Measurements from ENCODE around the gene CACFD1.

CACFD1 gene

DNA sequence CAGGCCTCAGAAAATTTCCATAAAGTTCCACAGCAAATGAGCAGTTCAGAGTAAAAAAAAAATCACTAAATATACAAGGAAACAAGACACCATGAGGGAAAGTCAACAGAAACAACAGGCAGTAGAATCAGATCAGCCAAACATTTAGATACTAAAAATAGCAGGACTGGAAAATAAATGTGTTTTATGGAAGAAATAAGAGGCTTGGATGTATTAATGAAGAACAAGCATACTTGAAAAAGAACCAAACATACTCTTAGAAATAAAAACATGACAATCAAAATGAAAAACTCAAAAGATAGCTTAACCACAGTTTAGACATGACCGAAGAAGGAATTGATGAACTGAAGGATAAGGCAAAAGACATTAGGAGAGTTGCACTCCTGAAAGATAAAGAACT lies 42.3 kb downstream of the CACFD1 start:
- H3K9me3 ChIP-seq (ENCODE audit: insufficient read depth, low read length, severe bottlenecking): no peaks in the 10 kb centered on the region
- TF ChIP-seq EZH2 (IDR thresholded peaks at IDR 0.05; ENCODE audit: borderline replicate concordance, low read depth, low read length, severe bottlenecking): no peak
- TF ChIP-seq, protein P1, sequence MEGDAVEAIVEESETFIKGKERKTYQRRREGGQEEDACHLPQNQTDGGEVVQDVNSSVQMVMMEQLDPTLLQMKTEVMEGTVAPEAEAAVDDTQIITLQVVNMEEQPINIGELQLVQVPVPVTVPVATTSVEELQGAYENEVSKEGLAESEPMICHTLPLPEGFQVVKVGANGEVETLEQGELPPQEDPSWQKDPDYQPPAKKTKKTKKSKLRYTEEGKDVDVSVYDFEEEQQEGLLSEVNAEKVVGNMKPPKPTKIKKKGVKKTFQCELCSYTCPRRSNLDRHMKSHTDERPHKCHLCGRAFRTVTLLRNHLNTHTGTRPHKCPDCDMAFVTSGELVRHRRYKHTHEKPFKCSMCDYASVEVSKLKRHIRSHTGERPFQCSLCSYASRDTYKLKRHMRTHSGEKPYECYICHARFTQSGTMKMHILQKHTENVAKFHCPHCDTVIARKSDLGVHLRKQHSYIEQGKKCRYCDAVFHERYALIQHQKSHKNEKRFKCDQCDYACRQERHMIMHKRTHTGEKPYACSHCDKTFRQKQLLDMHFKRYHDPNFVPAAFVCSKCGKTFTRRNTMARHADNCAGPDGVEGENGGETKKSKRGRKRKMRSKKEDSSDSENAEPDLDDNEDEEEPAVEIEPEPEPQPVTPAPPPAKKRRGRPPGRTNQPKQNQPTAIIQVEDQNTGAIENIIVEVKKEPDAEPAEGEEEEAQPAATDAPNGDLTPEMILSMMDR (IDR thresholded peaks at IDR 0.05; ENCODE audit: borderline replicate concordance, extremely low read depth, low read length, poor library complexity, severe bottlenecking): no peak
- no peaks in the 10 kb centered on the region for H3K4me1 ChIP-seq (ENCODE audit: insufficient read depth, low read length)
- no peak overlapping the region for H3K4me2 ChIP-seq (ENCODE audit: insufficient read depth, low read length)
- H3K4me3 ChIP-seq (ENCODE audit: low read depth in 1 of 2, low read length in 2 of 2): no peak overlapping the region
- ATAC-seq (ENCODE audit: insufficient read depth, low read depth) (no peak), DNase-seq (no peak)
- no peaks in the 10 kb centered on the region for H3K79me2 ChIP-seq (ENCODE audit: insufficient read depth, low read length)
- no peaks in the 10 kb centered on the region for H3K36me3 ChIP-seq (ENCODE audit: insufficient read depth, low read length)
- H4K20me1 ChIP-seq (ENCODE audit: insufficient read depth, low read length): no peaks in the 10 kb centered on the region
- H3K9ac ChIP-seq (ENCODE audit: low read depth, low read length): no peak overlapping the region
- no peak overlapping the region for H2AFZ ChIP-seq (ENCODE audit: low read depth, low read length)
- H3K27me3 ChIP-seq (ENCODE audit: insufficient read depth, low read length, poor library complexity): no peaks in the 10 kb centered on the region
- no peak overlapping the region for H3K27ac ChIP-seq (ENCODE audit: low read length)

DNA sequence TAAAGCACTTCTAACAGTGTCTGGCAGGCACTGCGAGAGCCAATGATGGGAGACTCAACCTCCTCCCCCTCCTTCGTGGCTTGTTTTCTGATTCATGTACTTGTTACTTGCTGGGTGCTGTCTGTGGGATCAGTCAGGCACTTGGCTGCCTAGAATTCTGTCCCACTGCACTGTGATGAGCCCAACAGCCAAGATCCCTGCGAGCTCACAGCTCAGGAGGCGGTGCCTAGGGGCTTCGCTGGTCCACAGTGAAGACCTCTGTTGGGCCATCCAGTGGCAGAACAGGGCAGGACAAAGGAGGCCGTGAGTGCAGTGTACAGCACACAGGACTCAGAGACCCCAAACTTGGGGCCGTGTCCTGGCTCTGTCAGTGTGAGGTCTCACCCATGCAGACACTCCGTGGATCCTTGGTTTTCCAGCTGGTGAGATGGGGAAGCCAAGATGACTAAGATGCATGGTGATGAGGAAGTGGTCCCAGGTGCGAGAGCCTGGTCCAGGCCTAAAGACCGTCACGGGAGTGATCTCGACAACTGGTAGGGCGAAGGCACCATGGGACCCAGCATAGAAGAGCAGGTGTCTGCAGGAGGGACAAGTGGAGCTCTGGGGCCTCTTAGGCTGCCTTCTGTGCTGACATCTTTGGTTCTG lies 45.5 kb downstream of the CACFD1 start:
- no peak overlapping the region for H3K27ac ChIP-seq (ENCODE audit: low read length)
- DNase-seq: no peak
- no peak overlapping the region for H2AFZ ChIP-seq (ENCODE audit: low read depth, low read length)

DNA sequence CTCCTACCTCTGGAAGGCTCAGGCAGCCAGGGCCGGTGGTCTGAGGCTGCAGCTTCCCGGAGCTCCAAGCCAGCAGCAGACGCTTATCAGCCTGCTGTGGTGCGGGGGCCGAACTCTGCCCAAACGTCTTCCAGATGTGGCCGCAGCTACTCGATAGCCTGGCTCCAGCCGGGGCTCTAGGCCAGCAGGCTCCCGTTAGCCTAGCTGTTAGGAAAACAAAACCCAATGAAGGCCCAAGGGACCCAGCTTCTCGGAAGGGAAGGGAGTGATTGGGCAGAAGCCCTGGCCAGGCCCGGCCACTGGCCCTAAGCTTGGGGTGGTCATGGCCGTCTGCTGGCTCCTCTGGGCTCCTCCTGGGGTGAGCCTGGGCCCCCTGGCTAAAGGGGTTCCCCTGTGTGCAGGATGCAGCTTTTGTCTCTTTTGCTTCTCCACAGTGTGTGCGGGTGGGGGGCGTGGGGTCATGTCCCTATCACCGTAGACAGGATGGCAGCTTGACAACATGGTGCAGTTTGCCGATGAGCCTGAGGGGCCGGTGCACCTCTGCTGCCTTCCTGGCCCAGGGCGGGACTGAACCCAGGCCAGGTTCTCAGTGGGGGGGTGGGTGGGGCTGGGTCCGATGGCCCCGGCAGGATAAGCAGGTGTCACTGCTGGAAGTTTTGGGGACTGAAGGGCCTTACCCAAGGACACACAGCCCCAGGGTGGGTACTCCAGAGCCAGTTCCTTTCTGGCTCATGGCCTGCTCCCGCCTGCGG lies 46.3 kb downstream of the CACFD1 start:
- TF ChIP-seq EZH2 (IDR thresholded peaks at IDR 0.05; ENCODE audit: borderline replicate concordance, low read depth, low read length, severe bottlenecking): no peak
- TF ChIP-seq, protein P1 (IDR thresholded peaks at IDR 0.05; ENCODE audit: borderline replicate concordance, extremely low read depth, low read length, poor library complexity, severe bottlenecking): no peak
- Histone ChIP-seq H3K27me3 (ENCODE audit: insufficient read depth, low read length, poor library complexity) (peaks cover 4% of the 10 kb centered on the region), H3K4me1 (ENCODE audit: insufficient read depth, low read length) (no peaks in the 10 kb centered on the region), H4K20me1 (ENCODE audit: insufficient read depth, low read length) (no peaks in the 10 kb centered on the region; the same call in 1 of the 2 replicates), H3K9ac (ENCODE audit: low read depth, low read length) (no peak overlapping the region), H3K79me2 (ENCODE audit: insufficient read depth, low read length) (no peaks in the 10 kb centered on the region), H3K36me3 (ENCODE audit: insufficient read depth, low read length) (no peaks in the 10 kb centered on the region), H3K27ac (ENCODE audit: low read length) (no peak overlapping the region), H2AFZ (ENCODE audit: low read depth, low read length) (no peak overlapping the region), H3K9me3 (ENCODE audit: insufficient read depth, low read length, severe bottlenecking) (no peaks in the 10 kb centered on the region), H3K4me3 (ENCODE audit: low read depth in 1 of 2, low read length in 2 of 2) (no peak overlapping the region), H3K4me2 (ENCODE audit: insufficient read depth, low read length) (no peak overlapping the region)
- ATAC-seq (ENCODE audit: insufficient read depth, low read depth) (no peak), DNase-seq (no peak)

More for the DNA sequence above, 45.5 kb downstream of the CACFD1 start:
- Histone ChIP-seq H3K9ac (ENCODE audit: low read depth, low read length) (no peak overlapping the region), H3K4me2 (ENCODE audit: insufficient read depth, low read length) (no peak overlapping the region), H3K36me3 (ENCODE audit: insufficient read depth, low read length) (no peaks in the 10 kb centered on the region), H3K4me3 (ENCODE audit: low read depth in 1 of 2, low read length in 2 of 2) (no peak overlapping the region), H3K27me3 (ENCODE audit: insufficient read depth, low read length, poor library complexity) (peaks cover 4% of the 10 kb centered on the region), H3K9me3 (ENCODE audit: insufficient read depth, low read length, severe bottlenecking) (no peaks in the 10 kb centered on the region), H4K20me1 (ENCODE audit: insufficient read depth, low read length) (no peaks in the 10 kb centered on the region; the same call in 1 of the 2 replicates), H3K4me1 (ENCODE audit: insufficient read depth, low read length) (no peaks in the 10 kb centered on the region), H3K79me2 (ENCODE audit: insufficient read depth, low read length) (no peaks in the 10 kb centered on the region)
- TF ChIP-seq, protein P1 (IDR thresholded peaks at IDR 0.05; ENCODE audit: borderline replicate concordance, extremely low read depth, low read length, poor library complexity, severe bottlenecking): no peak
- no peak for TF ChIP-seq EZH2 (IDR thresholded peaks at IDR 0.05; ENCODE audit: borderline replicate concordance, low read depth, low read length, severe bottlenecking)
- no peak for ATAC-seq (ENCODE audit: insufficient read depth, low read depth)
